Fibroblast of gingiva (primary cell): ENCODE results near the gene PLXDC2.

Experiments
- DNase-seq: peaks from one replicate; pipeline ENCODE4 v3.0.0-alpha.2; 2011; ENCODE audit warnings: low read depth

The PLXDC2 gene

DNA sequence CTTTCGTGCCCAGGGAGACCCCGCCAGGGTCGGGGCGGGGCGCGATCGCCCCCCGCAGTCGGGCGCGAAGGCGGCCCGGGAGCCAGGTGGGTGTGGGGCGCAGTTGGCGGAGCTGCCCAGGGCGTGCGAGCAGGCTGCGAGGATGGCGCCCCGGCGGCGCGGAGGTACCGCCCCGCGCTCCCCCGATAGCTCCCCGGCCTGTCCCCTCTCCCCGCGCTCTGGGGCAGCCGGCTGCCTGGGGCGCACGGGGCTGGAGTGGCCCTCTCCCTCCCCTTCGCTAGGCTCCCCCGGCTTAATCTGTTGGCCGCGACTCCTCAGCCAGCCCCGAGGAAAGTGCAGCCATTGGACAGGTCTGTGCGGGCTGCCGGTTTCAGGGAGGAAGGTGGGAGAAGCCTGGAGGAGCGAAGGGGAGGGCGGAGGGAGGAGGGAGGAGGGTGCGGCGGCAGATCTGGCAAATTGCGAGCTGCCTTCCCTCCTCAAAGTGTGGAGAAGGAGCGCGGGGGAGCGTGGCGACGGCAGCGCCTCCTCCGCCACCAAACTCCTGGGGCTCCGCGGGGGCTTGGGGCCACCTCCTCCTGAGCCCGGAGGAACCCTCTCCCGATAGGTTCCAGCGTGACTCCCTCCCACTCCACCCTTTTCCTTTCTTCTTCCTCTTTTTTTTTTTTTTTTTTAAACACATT lies 361 bp upstream of the PLXDC2 start:
- peak; percentile 41 for DNase-seq

DNA sequence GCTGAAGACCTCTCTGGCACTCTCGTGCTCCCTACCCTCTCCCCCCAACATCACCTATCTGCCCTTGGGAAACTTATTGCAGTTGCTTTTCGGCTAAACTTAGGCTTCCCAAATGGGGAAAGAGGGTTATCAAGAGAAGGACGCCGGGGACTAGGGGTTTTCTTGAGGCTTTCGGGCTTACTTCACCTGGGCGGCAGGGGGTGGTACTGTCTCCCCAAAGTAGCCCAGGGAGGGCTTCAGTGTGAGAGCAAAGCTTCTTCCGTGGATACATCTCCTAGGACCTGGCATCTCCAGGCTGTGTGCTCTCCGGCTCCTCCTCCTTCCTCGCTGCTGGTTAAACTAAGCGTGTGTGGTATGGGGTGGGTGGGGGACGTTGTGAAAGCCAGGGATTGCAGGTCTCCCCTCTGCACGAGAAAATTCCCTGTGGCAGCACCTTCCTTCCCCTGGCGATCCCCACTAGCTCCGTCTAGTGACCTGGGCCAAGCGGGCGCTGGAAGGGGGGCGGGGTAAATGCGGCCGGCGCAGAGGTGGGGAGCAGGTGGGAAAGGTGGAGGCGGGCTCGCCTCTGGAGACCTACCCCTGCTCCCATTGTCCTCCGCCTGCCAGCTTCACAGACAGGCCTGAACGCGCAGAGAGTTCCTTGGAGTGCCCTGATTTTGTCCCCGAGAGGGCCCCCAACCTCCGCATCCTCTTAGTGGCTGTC lies 1.1 kb downstream of the PLXDC2 start:
- DNase-seq = no peak

DNA sequence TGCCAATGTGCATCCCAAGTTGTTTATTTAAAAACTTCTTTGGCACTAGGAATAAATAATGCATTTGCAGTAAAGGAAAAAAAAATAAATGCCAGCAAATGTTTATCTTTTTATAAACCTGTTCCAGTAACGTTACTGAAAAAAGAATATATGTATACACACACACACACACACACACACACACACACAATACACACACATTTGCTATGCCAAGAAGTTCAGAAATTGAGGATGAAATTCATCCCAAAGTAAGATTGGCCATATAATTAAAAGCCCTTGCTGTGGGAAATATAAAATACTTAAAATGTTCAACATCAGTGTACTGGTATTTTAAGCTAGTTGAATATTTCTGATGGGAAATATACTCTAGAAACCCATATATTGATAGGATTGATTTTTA lies 2.6 kb downstream of the PLXDC2 start:
- DNase-seq = no peak

DNA sequence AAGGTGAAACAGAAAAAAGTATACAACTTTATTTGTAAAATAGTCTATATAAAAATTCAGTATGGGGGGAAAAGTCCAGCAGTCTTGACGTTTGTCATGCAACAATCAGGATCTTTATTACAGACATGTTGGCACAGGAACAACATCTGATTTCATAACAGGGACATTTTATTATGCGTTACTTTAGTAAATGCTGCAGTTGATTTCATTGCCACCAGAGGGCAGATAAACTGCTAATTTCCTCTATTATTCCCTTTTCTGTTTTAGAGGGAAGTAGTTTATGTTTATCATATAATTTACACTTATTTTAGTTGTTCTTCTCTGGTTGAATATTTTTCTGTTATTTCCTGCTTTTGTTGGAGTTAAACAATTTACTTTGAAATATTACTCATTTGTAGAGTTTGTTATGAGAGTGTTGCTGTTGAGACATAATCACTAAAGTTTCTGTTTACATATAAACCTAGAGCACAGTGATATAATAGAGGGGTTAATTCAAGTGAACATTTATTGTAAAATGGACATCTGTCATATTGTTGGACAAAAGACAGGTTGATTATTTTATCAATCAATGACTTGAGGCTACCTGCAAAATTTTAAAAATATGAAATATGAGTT lies 3.3 kb downstream of the PLXDC2 start:
- peak; percentile 42 for DNase-seq

DNA sequence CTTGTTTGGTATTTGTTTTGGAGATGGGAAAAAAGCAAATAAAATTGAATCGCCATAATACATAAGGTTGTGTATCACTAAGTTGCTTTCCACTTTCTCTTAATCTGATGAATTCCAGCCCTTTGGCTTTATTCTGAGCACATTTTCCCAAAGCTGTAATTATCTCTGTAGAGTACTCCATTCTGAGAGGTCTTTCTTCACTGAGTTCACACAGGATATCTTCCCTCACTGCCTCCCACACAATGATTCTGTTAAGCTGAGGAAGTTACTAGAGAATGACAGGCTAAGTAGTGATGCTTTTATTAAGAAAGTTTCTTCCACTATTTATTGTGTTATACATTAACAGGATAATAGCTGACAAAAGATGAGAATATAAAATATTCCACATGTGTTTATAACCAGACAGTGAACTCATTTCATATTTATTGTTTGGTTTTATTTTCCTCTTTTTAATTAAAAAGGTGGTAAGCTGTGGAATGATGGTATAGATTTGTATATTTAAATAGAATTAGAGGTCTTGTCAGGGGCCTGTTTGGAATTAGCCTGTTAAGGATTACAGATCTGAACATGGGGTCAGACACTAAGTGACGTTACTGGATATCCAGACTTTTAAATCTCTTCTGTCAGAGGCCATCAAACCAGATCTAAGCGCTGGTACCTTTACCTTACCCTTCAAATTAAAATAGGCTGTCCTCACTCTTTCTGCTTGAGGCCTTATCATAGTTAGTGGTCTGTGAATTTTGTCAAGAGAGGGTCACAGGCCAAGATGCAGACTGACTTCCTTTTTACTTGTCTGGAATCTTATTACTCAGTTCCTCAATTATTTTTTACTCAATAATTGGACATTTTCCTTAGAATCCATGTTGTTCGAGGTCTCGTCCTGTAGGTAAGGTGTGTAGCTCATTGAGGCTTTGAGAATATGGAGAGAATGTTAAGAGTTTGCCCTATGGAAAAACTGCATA lies 8.4 kb downstream of the PLXDC2 start:
- DNase-seq = no peak

DNA sequence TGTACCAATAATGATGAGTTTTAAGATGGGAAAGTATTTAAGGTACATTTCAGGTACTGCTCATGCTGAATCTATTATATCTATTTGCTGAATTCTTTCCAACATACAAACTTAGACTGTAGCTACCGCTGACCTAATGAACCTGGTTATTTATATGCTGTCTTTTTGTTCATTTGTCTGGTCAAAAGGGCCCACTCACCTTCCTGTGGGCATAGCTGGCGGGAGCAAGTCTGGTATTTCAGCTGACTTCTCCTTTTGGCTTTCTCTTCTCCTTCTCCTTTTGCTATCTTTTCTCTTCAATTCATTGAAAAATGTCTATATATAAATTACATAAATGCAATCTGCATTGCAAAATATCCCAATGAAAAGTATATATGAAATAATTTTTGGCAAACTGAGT lies 9.5 kb downstream of the PLXDC2 start:
- DNase-seq = no peak

DNA sequence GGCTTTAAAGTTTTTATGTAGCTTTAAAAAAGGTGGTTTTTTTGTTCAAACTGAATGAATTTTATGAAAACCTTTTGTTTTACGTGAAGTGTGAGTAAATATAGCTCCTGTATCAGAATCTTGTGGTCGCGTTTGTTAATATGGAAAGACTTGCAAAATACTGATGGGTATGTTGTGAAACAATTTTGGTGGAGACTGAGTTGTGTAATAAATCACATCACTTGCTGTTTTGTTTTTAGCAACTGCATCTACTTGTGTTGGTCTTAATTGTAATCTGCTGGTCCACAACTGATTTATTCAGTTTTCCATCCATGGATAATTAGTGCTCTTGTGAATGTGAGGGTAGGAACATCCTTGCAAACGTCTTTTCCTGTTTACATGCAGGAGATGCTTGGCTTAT lies 10.5 kb downstream of the PLXDC2 start:
- DNase-seq = peak; percentile 82

DNA sequence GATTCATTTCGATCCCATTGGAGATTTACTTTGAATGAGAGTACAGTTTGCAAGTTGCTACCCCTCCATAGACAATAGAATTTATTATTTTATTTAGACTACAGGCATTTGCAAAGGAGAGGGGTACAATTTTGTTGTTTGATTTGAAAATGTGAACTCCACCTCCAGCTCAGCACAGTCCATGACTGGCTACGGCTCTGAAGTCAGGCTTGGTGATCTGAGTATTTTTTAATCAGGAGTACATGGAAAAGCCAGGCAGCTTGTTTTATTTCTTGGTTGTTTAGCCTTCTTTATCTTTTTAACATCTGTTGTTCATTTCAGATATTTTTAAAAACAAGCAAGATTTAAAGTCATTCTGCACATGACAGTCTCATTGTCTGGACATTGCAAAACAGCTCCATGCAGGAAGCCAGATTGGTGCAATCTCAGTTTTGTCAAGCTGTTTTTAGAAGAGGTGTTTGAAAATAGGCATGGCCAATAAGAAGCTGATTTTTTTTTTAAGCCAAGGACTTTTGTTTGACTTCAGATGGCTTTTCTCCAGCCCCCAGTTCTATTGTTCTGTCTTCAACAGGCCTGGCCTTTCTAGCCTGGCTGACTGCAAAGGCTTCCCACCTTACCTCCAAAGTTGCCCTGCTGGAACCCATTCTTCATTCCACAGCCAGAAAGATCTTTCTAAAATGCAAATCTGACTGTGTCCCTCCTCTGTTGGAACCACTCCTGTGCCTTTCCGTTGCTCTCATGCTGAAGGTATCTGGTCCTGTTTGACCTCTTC lies 12.2 kb downstream of the PLXDC2 start:
- DNase-seq = peak; percentile 69

DNA sequence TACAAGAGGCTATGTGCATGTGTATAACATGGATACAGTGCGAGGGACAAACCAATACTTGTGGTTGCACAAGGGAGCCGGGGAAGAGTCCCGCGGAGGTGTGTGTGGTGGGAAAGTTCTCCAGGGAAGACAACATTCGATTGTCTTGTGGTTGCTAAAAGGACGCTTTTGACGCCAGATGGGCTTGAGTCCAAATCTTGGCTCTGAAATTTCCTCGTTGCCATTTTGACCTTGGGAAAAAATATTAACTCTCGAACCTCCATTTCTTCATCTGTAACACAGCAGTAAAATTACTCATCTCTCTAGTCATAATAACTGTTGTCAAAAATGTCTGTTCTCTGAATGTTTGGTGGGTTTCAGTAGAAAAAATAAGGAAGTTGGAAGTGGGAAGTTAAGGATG lies 16.5 kb downstream of the PLXDC2 start:
- no peak for DNase-seq

DNA sequence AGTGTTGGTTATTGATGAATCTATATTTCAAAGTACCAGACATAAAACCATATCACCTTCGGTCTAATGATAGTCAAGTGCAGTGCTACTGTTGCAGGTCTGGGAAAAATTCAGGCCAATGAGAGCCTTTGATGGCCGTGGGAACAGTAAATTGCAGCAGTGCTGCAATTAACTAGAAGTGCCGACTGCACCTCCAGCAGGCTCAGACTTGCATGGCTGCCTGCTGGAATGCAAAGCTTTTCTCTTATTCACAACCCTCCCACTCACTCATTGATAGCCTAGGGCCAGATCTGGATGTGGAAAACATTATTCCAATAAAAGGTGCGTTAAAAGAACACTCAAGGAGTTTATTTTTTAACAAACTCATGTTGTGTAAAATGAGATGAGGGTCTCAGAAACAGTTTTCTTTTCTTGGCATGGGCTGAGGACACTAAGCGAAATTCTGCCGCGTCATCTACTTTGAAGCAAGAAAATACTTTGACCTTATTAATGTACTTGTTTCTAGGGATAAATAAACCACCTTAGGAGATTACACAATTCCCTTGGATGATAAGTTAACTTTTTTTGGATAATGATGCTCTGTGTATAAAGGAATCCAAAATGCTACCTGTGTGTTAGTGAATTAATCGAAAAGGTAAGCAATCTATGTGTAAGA lies 17.1 kb downstream of the PLXDC2 start:
- no peak for DNase-seq

DNA sequence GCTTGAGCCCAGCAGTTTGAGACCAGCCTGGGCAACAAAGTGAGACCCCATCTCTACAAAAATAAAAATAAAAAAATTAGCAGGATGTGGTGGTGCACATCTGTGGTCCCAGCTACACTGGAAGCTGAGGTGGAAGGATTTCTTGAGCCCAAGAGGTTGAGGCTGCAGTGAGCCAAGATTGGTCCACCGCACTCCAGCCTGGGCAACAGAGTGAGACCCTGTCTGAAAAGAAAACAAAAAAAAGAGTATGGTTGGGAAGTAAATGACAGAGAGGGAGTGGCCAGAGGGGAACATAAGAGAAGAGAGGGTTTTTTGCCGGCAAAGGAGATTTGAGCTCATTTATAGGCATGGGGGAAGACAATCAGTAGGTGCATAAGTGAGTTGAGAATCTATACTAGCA lies 19.7 kb downstream of the PLXDC2 start:
- DNase-seq = no peak

DNA sequence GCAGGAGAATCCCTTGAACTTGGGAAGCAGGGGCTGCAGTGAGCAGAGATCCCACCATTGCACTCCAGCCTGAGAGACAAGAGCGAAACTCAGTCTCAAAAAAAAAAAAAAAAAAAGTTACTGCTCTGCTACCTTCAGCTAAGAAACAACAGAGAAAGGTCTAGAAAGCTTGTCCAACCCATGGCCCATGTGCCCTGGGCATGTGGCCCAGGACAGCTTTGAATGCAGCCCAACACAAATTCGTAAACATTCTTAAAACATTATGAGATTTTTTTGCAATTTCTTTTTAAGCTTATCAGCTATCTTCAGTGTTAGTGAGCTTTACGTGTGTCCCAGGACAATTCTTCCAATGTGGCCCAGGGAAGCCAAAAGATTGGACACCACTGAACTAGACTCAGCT lies 22.9 kb downstream of the PLXDC2 start:
- no peak for DNase-seq

DNA sequence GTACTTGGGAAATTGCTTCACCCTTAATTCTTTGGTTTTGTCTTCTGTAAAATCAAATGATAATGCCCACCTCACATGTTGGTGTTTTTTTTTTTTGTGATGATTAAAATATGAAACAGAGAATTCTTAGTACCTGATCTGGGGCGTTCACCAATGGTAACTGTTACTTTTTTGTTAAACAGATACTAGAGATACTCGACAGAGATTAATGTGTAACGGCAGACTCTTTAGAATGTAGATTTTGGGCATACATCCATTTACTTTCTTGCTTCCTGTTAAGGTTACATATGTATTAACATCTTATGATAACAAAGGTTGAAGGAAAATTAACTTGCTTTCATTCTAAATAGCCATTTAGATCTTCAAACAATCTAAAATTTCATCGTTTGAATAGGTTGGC lies 23.3 kb downstream of the PLXDC2 start:
- no peak for DNase-seq

DNA sequence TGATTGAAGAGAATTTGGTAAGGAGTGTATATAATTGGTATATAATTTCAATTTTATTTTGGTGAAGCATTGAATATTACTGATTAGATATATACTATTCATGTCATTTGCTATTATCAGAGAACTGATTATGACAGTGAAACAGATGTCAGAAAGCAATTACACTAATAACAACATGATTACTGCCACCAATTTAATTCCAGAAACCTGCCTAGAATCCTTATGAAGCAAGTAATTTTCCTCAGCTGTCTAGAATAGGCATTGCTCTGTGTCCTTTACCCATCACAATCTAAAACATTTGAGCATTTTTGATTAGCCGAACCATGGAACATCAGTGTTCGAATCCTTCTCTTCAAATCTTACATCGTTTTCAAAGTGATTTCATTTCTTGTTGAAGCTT lies 24.5 kb downstream of the PLXDC2 start:
- DNase-seq = no peak

DNA sequence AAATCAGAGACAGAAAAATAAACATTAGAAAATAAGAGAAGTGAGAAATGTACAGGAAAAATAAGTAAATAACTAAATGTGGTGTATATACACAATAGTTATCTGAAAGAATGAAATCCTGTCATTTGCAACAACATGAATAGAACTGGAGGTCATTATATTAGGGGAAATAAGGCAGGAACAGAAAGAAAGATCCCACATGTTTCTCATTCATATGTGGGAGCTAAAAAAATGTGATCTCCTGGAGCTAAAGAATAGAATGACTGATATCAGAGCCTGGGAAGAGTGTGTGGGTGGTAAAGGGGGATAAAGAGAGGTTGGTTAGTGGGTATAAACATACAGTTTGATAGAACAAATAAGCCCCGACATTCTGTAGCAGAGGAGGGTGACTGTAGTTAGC lies 27.3 kb downstream of the PLXDC2 start:
- DNase-seq = peak; percentile 3

DNA sequence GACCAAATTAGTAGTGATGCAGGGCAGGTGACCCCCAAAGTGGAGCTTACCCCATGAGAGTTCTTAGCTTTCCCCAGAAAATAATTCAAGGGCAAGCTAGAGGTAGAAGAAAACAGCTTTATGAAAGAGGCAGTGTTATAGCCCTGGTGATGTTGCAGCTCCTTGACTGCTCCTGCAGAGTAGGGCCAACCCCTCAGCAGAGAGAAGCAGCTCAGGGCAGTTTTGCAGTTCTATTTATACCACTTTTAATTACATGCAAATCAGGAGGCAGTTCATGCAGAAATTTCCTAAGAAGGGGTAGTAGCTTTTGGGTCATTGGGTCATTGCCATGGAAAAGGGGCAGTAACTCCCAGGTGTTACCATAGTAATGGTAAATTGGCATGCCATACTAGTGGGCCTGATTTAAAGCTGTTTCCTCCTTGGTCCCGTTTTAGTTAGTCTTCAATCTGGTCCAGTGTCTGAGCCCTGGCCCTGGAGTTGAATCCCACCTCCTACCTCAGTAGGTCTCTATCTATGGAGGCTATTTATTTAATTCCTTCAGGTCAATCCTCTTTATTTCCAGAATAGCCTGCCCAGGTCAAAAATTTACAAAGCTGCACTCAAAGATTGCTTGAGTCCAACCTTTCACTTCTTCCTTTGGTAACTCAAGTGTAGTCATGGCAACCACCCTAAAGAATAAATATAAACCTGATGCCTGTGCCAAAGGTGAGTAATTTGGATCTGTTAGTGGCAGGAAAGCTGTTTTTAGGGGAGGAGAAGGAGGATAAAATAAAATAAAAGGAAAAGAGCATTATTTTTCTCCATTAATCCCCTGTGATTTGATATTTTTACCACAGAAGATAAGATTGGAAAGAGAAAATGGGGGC lies 29.5 kb downstream of the PLXDC2 start:
- no peak for DNase-seq

DNA sequence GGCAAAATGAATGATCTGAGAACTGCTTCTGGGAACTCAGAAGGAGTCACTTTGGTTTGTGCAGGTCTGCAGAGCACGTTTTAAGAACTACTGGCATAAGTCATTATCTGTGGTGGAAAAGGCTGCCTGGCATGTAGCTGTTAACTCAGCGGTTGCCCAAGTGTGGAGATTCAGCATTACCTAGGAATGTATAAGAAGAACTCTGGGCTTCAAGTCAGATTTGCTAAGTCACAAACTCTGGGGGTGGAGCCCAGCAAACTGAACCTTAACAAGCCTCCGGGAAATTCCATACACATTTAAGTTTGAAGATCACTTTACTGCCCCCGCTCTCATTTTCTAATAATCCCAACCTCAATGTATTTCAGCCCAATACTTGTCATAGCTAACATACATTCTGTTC lies 31.1 kb downstream of the PLXDC2 start:
- peak; percentile 29 for DNase-seq

DNA sequence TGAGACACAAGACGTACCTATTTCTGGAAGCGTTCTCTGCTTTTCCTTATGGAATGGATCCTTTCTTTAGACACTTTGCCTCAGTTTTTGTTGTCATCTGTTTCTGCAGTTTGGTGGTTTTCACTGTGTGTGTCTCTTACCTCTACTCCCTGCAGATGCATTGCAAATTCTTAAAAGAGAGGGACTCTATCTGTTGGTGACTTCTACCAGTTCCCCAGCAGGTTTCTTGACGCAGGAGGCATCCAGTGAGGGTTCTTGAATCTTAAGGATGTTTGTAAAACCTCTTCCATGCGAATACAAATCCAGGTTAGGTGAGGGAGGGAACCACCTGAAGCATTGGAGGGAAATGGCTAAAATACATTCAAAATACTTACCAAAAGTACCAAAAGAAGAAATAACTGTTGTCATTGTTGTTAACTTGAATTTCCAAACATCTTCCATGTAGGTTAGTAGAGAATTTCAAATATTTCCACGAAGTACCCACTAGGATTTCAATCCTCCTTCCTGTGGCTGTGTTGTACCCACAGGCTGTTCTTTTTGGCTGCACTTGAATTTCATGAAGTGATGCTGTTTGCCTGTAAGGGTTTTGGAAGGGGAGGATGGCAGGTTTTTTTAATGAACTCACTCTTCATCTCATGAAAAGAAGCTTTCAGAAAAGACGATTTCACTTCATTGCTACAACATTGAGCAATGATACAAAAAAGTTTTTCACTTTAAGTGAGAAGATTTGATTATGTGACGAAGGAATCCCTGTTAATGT lies 32.2 kb downstream of the PLXDC2 start:
- DNase-seq = no peak

DNA sequence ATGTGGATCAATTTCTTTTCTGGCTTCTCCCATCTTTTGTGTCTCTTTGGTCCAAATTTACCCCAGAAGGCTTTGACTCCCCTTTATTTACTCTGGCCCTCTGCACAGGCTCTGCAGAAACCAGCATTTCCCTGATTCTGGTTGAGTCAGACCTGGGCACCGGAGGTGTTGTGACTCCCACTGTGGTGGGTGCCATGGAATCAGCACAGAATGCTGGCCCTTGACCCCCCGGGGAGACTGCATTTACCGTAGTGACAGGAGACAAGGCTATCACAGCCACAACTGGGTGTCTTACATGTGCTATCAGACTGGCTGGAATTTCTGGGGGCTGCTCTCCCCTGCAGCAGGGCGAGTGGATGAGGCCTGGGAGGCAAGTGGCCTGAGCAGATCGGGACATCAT lies 37.6 kb downstream of the PLXDC2 start:
- no peak for DNase-seq
